Spleen (tissue), 3 donors: ENCODE results near the gene CDH13.

Experiments used
- POLR2A ChIP-seq, 3 donors: fragments of 450-650 bp; IDR thresholded peaks; one replicate each; pipeline ENCODE4 v1.5.1; 2017; ENCODE audit warnings: antibody characterized with exemption in 3 of 3, mild to moderate bottlenecking in 1 of 3
- POLR2AphosphoS5 ChIP-seq, 3 donors: sonication (generic); formaldehyde crosslinking; IDR thresholded peaks; one replicate each; pipeline ENCODE4 v1.5.1; 2017; ENCODE audit warnings: antibody characterized with exemption in 3 of 3

DNA sequence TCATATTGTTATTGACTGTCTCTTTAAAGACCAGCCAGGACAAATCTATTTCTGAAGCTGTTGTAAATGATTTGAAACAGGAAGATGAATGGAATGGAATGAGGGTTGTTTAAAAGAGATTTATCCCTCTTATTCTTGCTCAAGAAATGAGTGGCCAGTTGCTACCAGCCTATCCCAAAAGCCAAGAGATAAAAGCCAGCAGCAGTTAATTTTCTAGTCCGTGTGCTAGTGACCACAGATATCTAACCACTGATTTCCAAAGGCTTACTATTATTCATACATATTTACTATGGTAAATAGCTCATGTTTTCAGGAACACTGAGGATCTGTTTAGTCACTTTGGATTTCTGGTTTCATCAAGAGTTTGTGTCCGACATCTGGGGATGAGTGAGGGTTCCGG, 105.7 kb downstream of the CDH13 start:
- TF ChIP-seq POLR2AphosphoS5 (IDR thresholded peaks at IDR 0.05) = no peak
- no peak for TF ChIP-seq POLR2A (IDR thresholded peaks at IDR 0.05)
